ENCODE measurements around the gene AMMECR1. TPM values are rescaled to one million over a fixed set of nuclear protein-coding genes. Genes with fewer than 3 reads are reported as not detected.

Gene AMMECR1
- total RNA-seq, 1 experiment from 2014 or later: 15.0 TPM

DNA sequence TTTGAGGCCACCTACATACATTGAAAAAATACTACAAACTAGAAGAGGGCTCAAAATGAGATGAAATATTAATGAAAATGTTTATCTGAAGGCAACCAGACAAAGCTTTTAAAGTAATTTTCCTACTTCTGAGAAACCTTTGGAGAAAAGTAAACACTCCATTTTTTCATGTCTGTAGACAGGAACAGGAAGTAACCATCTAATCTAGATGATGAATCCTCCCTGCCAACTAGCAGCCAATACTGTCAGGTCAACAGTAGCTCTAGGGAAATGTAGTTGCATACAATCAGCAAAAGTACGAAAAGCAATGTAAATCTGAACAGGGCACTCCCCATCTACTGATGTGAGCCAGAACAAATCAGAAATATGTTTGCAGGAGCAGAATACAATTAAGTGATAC lies 49.0 kb downstream of the AMMECR1 start:
- Histone ChIP-seq H3K27ac (ENCODE audit: low read length) (no peak overlapping the region), H3K27me3 (ENCODE audit: control insufficient read depth, insufficient read depth, low read length) (no peaks in the 10 kb centered on the region), H3K4me3 (ENCODE audit: low read depth in 2 of 2, low read length in 2 of 2) (no peak overlapping the region), H3K9me3 (ENCODE audit: control insufficient read depth, insufficient read depth, low read depth, low read length) (no peaks in the 10 kb centered on the region), H3K36me3 (ENCODE audit: control insufficient read depth, insufficient read depth, low read length) (no peaks in the 10 kb centered on the region), H3K4me1 (ENCODE audit: control insufficient read depth, insufficient read depth, low read length) (no peaks in the 10 kb centered on the region)
- ChIA-PET CTCF (no interaction called here), POLR2A (no interaction called here)
- no peak for DNase-seq (ENCODE audit: low read depth, low spot score)
- ATAC-seq: no peak
- TF ChIP-seq POLR2AphosphoS5 (IDR thresholded peaks at IDR 0.05; ENCODE audit: low read depth, low read length): no peak
- no peak for TF ChIP-seq TCF7L2 (IDR thresholded peaks at IDR 0.05; ENCODE audit: low read depth, low read length)
- TF ChIP-seq SIN3A (IDR thresholded peaks at IDR 0.05; ENCODE audit: borderline replicate concordance, insufficient read depth, low read depth, low read length): no peak
- TF ChIP-seq CTCF (IDR thresholded peaks at IDR 0.05): no peak
- TF ChIP-seq REST (IDR thresholded peaks at IDR 0.05; ENCODE audit: insufficient read depth in 1 of 2, low read depth in 2 of 2, low read length in 1 of 2): no peak
- in situ Hi-C loops (cut with HindIII; ENCODE audit: low pct_unique_long_range_greater_than_20kb, low sequenced_read_pairs) (no loop called here), intact Hi-C loops (cut with micrococcal nuclease; ENCODE audit: unreplicated experiment) (no loop called here)
- no TSS peak for BruUV-seq (replicated peaks)

DNA sequence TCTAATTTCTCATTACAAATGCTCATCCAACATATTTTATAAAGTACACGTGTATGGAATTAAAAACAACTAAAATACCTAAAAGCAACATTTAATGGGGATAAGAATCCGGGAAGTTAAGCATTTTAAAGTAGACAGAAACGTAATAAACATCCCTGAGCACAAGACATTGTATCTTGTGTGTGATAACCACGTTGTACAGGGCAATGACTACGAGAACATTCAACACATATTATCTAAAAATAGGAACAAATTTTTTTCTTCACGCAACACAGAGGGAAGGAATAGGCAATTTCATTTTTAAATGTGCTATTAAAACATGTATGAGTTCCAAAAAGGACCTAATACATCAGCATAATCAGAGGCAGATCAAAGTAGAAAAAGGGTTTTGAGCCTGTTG lies 49.5 kb downstream of the AMMECR1 start:
- intact Hi-C loops (cut with micrococcal nuclease; ENCODE audit: unreplicated experiment) (no loop called here), in situ Hi-C loops (cut with HindIII; ENCODE audit: low pct_unique_long_range_greater_than_20kb, low sequenced_read_pairs) (no loop called here)
- no TSS peak for BruUV-seq (replicated peaks)
- no peak for ATAC-seq
- no peak overlapping the region for H3K4me3 ChIP-seq (ENCODE audit: low read depth in 2 of 2, low read length in 2 of 2)
- CTCF ChIA-PET: no interaction called here
- H3K9me3 ChIP-seq (ENCODE audit: control insufficient read depth, insufficient read depth, low read depth, low read length): no peaks in the 10 kb centered on the region
- H3K36me3 ChIP-seq (ENCODE audit: control insufficient read depth, insufficient read depth, low read length): no peaks in the 10 kb centered on the region
- H3K4me1 ChIP-seq (ENCODE audit: control insufficient read depth, insufficient read depth, low read length): no peaks in the 10 kb centered on the region
- H3K27ac ChIP-seq (ENCODE audit: low read length): no peak overlapping the region
- POLR2A ChIA-PET: no interaction called here
- TF ChIP-seq POLR2AphosphoS5 (IDR thresholded peaks at IDR 0.05; ENCODE audit: low read depth, low read length) (no peak), REST (IDR thresholded peaks at IDR 0.05; ENCODE audit: insufficient read depth in 1 of 2, low read depth in 2 of 2, low read length in 1 of 2) (no peak), TCF7L2 (IDR thresholded peaks at IDR 0.05; ENCODE audit: low read depth, low read length) (no peak), CTCF (IDR thresholded peaks at IDR 0.05) (no peak), SIN3A (IDR thresholded peaks at IDR 0.05; ENCODE audit: borderline replicate concordance, insufficient read depth, low read depth, low read length) (no peak)
- H3K27me3 ChIP-seq (ENCODE audit: control insufficient read depth, insufficient read depth, low read length): no peaks in the 10 kb centered on the region
- DNase-seq (ENCODE audit: low read depth, low spot score): no peak

All from Panc1 (cell line).